Dermis blood vessel endothelial cell (primary cell): Measurements from ENCODE around the gene BNC2. TPM values are rescaled to one million over a fixed set of nuclear protein-coding genes. Genes with fewer than 3 reads are reported as not detected.

Experiments
- DNase-seq: peaks from one replicate; pipeline ENCODE4 v3.0.0; 2010
- total RNA-seq: library from RNA; depleted of rRNA; stranded (reverse); fragments of >200 nt; gene quantifications from 2 replicates; pipeline ENCODE4 v1.2.3, GENCODE V29; 2014

Gene BNC2
- total RNA-seq, 1 donor from 2014 or later = 12.1 TPM

DNA sequence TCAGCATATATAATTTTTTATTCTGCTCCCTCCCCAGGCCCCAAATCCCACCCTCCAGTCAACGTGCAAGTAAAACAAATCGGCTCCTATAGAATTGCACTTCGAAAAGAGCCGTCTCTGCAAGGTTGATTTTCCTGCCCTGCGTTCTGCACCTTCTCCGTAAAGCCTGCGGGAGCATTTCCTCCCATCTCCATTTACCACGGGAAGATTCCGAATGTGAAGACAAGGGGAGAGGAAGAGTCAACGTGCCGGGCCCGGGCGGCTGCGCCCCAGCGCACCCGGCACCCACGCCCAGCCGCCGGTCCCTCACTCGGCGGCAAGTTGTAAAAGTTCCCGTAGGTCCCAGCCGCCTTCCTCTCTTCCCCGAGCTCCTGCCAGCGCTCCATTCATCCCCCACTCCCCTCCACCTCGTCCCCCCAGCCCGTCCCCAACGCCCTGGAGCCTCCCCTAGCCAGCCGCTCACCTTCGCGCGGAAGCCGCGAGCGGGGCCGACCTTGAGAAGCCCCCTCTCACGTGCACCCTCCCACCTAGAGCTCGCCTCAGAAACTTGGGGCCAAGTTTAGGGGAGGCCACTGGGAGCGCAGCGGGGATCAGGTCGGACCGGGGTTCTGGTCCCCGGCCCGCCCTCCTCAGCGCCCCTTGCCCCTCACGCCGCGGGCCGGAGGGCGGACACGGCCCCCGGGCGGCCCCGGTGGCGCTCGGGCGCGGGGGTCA lies 431 bp downstream of the BNC2 start:
- DNase-seq = peak; percentile 27

GRCh38 chr9:16869131-16869881 lies 1.2 kb downstream of the BNC2 start:
- DNase-seq = no peak

DNA sequence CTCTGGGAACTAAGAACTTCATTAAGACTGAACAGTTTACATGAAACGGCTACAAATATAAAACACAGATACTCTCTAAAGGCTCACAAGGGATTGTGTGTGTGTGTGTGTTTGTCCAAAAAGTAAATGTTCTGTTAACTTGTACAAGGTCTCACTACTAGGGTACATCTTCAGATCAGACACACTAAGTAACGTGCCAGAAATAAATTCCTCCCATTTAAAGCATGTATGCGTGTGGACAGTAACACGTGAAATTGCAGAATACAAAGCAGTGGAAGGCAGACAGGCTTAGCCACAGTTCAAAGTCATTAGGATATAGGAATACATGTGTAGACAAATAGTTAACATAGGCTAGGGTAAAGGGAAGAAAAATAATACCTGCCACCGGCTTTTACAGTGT lies 1.8 kb downstream of the BNC2 start:
- DNase-seq = no peak

DNA sequence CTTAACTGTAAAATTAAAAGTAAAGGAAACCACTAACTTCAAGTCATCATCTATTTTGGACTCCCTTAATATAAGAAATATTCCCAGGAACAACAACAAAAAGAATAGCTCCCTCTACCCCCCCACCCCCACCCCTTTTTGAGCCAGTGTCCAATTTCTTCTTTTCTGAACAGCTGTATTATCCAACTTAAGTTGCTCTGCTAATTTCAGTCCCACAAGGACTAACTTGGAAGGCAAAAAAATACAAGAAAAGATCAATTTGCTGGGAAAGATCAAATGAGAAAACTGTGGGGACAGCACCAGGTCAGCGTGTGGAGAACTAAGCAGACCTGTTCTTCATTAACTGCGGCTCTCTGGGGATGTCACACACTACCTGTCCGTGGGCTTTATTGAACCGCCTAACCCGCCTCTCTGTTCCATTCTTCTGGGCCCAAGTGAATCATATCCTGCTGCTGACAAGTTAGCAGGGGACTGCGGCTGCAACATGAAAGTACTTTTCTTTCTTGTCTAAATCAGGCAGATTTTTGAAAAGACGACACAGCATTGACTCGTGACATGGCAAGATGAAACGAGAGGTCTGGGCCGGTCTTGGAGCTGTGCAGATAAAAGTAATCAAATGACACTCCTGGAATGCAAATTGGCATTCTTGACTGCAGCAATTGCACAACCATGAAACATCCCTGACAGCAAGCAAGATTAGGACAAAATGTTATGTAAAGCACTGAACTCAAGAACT lies 2.7 kb downstream of the BNC2 start:
- DNase-seq = peak; percentile 67

GRCh38 chr9:16866587-16866986 lies 3.9 kb downstream of the BNC2 start:
- DNase-seq = no peak

- DNase-seq = no peak
Observed at GRCh38 chr9:16864649-16865434, 5.6 kb downstream of the BNC2 start.

GRCh38 chr9:16848179-16848578 lies 22.3 kb downstream of the BNC2 start:
- DNase-seq = no peak

GRCh38 chr9:16846986-16847385 lies 23.5 kb downstream of the BNC2 start:
- DNase-seq = no peak

- DNase-seq = no peak
Observed at GRCh38 chr9:16846367-16846766, 24.1 kb downstream of the BNC2 start.

- no peak for DNase-seq
Observed at GRCh38 chr9:16834817-16835216, 35.7 kb downstream of the BNC2 start.

- no peak for DNase-seq
Observed at GRCh38 chr9:16833296-16833835, 37.1 kb downstream of the BNC2 start.

DNA sequence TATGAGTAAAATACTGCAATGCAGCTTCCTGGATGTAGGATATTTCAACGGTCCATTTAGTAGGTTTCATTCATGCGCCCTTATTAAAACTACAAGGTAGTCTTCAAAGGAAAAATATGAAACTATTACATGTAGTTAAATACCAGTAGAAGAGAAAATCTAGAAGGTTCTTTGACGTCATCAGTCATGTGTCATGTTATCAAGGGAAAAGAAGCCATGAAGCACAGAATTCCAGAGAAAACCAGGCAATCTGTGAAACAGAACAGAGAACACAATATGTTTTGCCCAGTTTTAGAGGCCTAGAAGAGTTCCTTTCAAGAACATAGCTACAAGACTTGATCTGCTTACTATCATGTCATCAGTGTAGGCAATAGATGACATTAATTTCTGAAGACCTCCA lies 38.4 kb downstream of the BNC2 start:
- DNase-seq = no peak

GRCh38 chr9:16830806-16831205 lies 39.7 kb downstream of the BNC2 start:
- peak; percentile 53 for DNase-seq

GRCh38 chr9:16828340-16829281 lies 41.9 kb downstream of the BNC2 start:
- peak; percentile 34 for DNase-seq

GRCh38 chr9:16825971-16826625 lies 44.4 kb downstream of the BNC2 start:
- no peak for DNase-seq

GRCh38 chr9:16825331-16825725 lies 45.1 kb downstream of the BNC2 start:
- no peak for DNase-seq

DNA sequence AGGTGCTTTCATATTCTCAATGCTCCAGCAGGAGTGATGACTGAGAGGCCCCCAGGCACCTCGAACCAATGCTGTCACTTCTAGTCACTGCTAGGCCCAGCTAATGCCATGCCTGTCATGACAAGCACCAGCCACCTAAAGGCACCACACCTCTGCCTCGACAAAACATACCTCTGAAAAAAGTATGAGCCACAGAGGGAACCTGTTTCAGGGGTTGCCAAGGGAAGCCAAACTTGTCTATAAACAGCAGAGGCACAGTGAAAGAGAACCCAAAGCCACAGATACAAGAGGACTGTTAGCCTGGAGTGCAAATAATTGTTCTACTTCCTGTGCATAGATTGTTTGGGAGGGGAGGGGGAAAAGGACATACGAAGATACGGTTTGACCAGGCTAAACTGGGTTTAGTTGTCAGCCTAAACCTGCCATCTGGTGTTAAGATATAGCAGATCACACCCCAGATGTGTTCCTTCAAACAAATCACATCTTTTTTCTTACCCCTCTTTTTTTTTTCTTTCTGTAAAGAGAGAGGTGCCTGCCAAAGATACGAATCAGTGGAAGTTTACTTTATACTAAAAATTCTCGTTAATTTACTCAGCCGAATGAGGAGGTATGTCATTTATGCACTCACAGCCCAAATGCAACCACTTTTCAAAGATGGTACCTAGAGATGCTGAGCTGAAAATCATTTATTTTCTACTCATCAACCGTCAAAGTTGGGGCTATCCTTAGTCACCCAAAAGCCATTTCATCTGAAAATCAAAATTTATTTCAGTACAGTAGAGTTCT lies 45.7 kb downstream of the BNC2 start:
- DNase-seq = peak; percentile 57

DNA sequence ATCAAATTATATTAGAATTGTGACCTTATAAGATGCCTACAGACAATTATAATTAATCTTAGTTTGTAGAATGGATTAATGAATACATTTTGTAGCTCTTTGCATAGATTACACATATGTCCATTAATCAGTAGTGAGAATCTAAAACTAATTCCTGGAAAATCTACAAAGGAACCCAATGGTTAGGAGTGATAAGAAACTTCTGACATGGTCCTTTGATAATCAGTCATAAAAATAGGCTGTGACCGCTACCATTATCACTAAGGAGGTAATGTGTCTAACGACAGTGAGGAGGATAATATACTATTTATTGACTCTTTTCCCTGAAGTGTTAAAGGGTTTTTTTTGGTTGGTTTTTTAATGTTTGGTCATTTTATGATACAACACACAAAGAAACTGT lies 46.6 kb downstream of the BNC2 start:
- no peak for DNase-seq

GRCh38 chr9:16821344-16821743 lies 49.1 kb downstream of the BNC2 start:
- no peak for DNase-seq

GRCh38 chr9:16817514-16817913 lies 53.0 kb downstream of the BNC2 start:
- no peak for DNase-seq
